ENCODE data around the gene ATP1A4. TPM values are rescaled to one million over a fixed set of nuclear protein-coding genes. Genes with fewer than 3 reads are reported as not detected.

ATP1A4 gene
- total and polyA plus RNA-seq, 2 of the 13 experiments (the other 11 are each of a cell fraction or from before 2014, with no cell fraction given): not detected

GRCh38 chr1:160148121-160148520 is 3.3 kb upstream of the ATP1A4 start:
- DNase-seq (ENCODE audit: low spot score): peak; percentile 89
- Histone ChIP-seq H3K9ac (ENCODE audit: insufficient read depth, low read depth, low read length) (no peak overlapping the region), H3K27ac (ENCODE audit: extremely low read length, insufficient read depth, low read length) (peak overlapping the region; percentile 19), H3K9me3 (ENCODE audit: low read length) (no peaks in the 10 kb centered on the region), H4K20me1 (ENCODE audit: insufficient read depth, low read length) (no peaks in the 10 kb centered on the region), H3K4me1 (ENCODE audit: insufficient read depth, low read length) (peaks cover 36% of the 10 kb centered on the region), H3K27me3 (ENCODE audit: control insufficient read depth in 1 of 2, insufficient read depth in 2 of 2, low read length in 2 of 2) (no peaks in the 10 kb centered on the region; a peak in 1 of 5 replicates), H3K79me2 (ENCODE audit: insufficient read depth, low read length) (no peaks in the 10 kb centered on the region), H3K4me2 (ENCODE audit: low read depth, low read length) (peak overlapping the region; percentile 37), H3K36me3 (replicated peaks in 1 of 2; ENCODE audit: control insufficient read depth in 1 of 2, insufficient read depth in 2 of 2, low read length in 2 of 2) (no peaks in the 10 kb centered on the region), H3K4me3 (replicated peaks in 1 of 3; ENCODE audit: insufficient read depth in 1 of 3, low read depth in 2 of 3, low read length in 3 of 3) (no peak overlapping the region; a peak in 1 of 6 replicates), H2AFZ (ENCODE audit: low read length) (no peak overlapping the region)
- in situ Hi-C loops (cut with HindIII; ENCODE audit: extremely low pct_ligation_motif_present, low pct_unique_long_range_greater_than_20kb) (no loop called here), intact Hi-C loops (cut with micrococcal nuclease; ENCODE audit: unreplicated experiment) (no loop called here)
- BruUV-seq (replicated peaks): no TSS peak
- ChIA-PET POLR2A (no interaction called here), CTCF (ENCODE audit: low intra/inter-chr PET ratio, low total read pairs) (no interaction called here)
- 3% methylated on average over 3 of the region's 3 CpGs for WGBS (ENCODE audit: low lambda C conversion rate)
- peak; percentile 95 for ATAC-seq
- peak; percentile 64 for FAIRE-seq
- no peak for TF ChIP-seq ATF1 (CRISPR knock-in tag; IDR thresholded peaks at IDR 0.05)
- TF ChIP-seq, protein P1, sequence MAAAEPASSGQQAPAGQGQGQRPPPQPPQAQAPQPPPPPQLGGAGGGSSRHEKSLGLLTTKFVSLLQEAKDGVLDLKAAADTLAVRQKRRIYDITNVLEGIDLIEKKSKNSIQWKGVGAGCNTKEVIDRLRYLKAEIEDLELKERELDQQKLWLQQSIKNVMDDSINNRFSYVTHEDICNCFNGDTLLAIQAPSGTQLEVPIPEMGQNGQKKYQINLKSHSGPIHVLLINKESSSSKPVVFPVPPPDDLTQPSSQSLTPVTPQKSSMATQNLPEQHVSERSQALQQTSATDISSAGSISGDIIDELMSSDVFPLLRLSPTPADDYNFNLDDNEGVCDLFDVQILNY (CRISPR knock-in tag; conservative IDR thresholded peaks at IDR 0.05): no peak
- TF ChIP-seq ZNF75D (CRISPR knock-in tag; IDR thresholded peaks at IDR 0.05; ENCODE audit: borderline replicate concordance): no peak
- peak; percentile 82; the same call in 1 of the 2 replicates for TF ChIP-seq TBX2 (CRISPR knock-in tag; IDR thresholded peaks at IDR 0.05; ENCODE audit: borderline replicate concordance)
- TF ChIP-seq CENPBD1 (CRISPR knock-in tag; IDR thresholded peaks at IDR 0.05; ENCODE audit: borderline replicate concordance, low read depth): no peak
- TF ChIP-seq BCL6 (CRISPR knock-in tag; IDR thresholded peaks at IDR 0.05): peak; percentile 51
- TF ChIP-seq ZNF792 (CRISPR knock-in tag; IDR thresholded peaks at IDR 0.05): peak; percentile 42; the same call in 1 of the 2 replicates
- no peak for TF ChIP-seq FOXP1 (IDR thresholded peaks at IDR 0.05)
- peak; percentile 68 for TF ChIP-seq FOXP1 (CRISPR knock-in tag; IDR thresholded peaks at IDR 0.05)
- TF ChIP-seq KDM2A (CRISPR knock-in tag; IDR thresholded peaks at IDR 0.05; ENCODE audit: borderline replicate concordance, low read depth): no peak
- no peak for TF ChIP-seq SOX13 (IDR thresholded peaks at IDR 0.05)
- TF ChIP-seq SOX13 (CRISPR knock-in tag; conservative IDR thresholded peaks at IDR 0.05 in 1 of 2, IDR thresholded peaks at IDR 0.05 in 1 of 2): peak in 1 of 2 experiments; percentile 20; a peak in 1 of 4 replicates
- TF ChIP-seq SP5 (CRISPR knock-in tag; IDR thresholded peaks at IDR 0.05; ENCODE audit: borderline replicate concordance, low read depth): no peak
- 0 out of 2 replicates have a peak, but pooled peaks have one; percentile 21 for TF ChIP-seq FOXJ3 (CRISPR knock-in tag; IDR thresholded peaks at IDR 0.05; ENCODE audit: borderline replicate concordance)
- no peak for TF ChIP-seq SIX4 (CRISPR knock-in tag; IDR thresholded peaks at IDR 0.05)
- TF ChIP-seq, protein P2, sequence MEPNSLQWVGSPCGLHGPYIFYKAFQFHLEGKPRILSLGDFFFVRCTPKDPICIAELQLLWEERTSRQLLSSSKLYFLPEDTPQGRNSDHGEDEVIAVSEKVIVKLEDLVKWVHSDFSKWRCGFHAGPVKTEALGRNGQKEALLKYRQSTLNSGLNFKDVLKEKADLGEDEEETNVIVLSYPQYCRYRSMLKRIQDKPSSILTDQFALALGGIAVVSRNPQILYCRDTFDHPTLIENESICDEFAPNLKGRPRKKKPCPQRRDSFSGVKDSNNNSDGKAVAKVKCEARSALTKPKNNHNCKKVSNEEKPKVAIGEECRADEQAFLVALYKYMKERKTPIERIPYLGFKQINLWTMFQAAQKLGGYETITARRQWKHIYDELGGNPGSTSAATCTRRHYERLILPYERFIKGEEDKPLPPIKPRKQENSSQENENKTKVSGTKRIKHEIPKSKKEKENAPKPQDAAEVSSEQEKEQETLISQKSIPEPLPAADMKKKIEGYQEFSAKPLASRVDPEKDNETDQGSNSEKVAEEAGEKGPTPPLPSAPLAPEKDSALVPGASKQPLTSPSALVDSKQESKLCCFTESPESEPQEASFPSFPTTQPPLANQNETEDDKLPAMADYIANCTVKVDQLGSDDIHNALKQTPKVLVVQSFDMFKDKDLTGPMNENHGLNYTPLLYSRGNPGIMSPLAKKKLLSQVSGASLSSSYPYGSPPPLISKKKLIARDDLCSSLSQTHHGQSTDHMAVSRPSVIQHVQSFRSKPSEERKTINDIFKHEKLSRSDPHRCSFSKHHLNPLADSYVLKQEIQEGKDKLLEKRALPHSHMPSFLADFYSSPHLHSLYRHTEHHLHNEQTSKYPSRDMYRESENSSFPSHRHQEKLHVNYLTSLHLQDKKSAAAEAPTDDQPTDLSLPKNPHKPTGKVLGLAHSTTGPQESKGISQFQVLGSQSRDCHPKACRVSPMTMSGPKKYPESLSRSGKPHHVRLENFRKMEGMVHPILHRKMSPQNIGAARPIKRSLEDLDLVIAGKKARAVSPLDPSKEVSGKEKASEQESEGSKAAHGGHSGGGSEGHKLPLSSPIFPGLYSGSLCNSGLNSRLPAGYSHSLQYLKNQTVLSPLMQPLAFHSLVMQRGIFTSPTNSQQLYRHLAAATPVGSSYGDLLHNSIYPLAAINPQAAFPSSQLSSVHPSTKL (CRISPR knock-in tag; IDR thresholded peaks at IDR 0.05): peak; percentile 61
- no peak for TF ChIP-seq HOXD1 (CRISPR knock-in tag; IDR thresholded peaks at IDR 0.05)
- TF ChIP-seq TRIM24 (CRISPR knock-in tag; IDR thresholded peaks at IDR 0.05): no peak
- TF ChIP-seq PHF5A (CRISPR knock-in tag; IDR thresholded peaks at IDR 0.05; ENCODE audit: low read depth, unreplicated experiment): no peak
- TF ChIP-seq GATA4 (IDR thresholded peaks at IDR 0.05; ENCODE audit: borderline replicate concordance, low read depth): no peak
- TF ChIP-seq ZBTB3 (CRISPR knock-in tag; IDR thresholded peaks at IDR 0.05; ENCODE audit: borderline replicate concordance, low read depth): no peak
- TF ChIP-seq RFX5 (IDR thresholded peaks at IDR 0.05; ENCODE audit: low read depth, low read length): no peak; the same call in 1 of the 2 replicates
- no peak for TF ChIP-seq PAWR (CRISPR knock-in tag; IDR thresholded peaks at IDR 0.05; ENCODE audit: borderline replicate concordance)
- TF ChIP-seq ZNF180 (CRISPR knock-in tag; IDR thresholded peaks at IDR 0.05; ENCODE audit: borderline replicate concordance, low read depth): no peak

All from HepG2 (cell line).